Middle frontal gyrus (tissue), 1 donor: ENCODE data around the gene SLC35B2.

Experiments used
- DNase-seq: peaks from one replicate; pipeline ENCODE4 v3.0.0-alpha.2; 2015; ENCODE audit warnings: low spot score; ENCODE audit errors: extremely low spot score

SLC35B2 gene

GRCh38 chr6:44222486-44223318 is 34.6 kb downstream of the SLC35B2 start:
- no peak for DNase-seq

- DNase-seq = no peak
These were observed 35.4 kb downstream of the SLC35B2 start for GRCh38 chr6:44221961-44222335.

GRCh38 chr6:44221291-44221960 is 35.9 kb downstream of the SLC35B2 start:
- no peak for DNase-seq

- no peak for DNase-seq
These were observed 36.4 kb downstream of the SLC35B2 start for GRCh38 chr6:44220913-44221290.

GRCh38 chr6:44219815-44220784 is 37.2 kb downstream of the SLC35B2 start:
- no peak for DNase-seq

- no peak for DNase-seq
These were observed 38.1 kb downstream of the SLC35B2 start for GRCh38 chr6:44219053-44219814.

- no peak for DNase-seq
These were observed 39.8 kb downstream of the SLC35B2 start for GRCh38 chr6:44217332-44218143.

- no peak for DNase-seq
These were observed 40.5 kb downstream of the SLC35B2 start, which contains the start of gene MYMX for GRCh38 chr6:44216677-44217331. Gene MYMX, plus strand, starts transcription at chr6:44216926. Its CDS starts 546 bp downstream, at chr6:44217472.

GRCh38 chr6:44214307-44214706 is 43.0 kb downstream of the SLC35B2 start:
- no peak for DNase-seq

- no peak for DNase-seq
These were observed 46.0 kb downstream of the SLC35B2 start for GRCh38 chr6:44211284-44211683.

- no peak for DNase-seq
These were observed 49.4 kb downstream of the SLC35B2 start for GRCh38 chr6:44207966-44208365.
